Hematopoietic multipotent progenitor cell treated with erythropoietin and hydrocortisone succinate and interleukin-3 and kit ligand, for 8 days (in vitro differentiated cells): ENCODE data around the gene LTA4H.
"Not testable (repeated sequence)": the region's sequence is repeated elsewhere in the genome, so short reads cannot be mapped to it uniquely, and the experiment has no call there.

Experiments used
- DNase-seq: peaks from one replicate; pipeline ENCODE4 v3.0.0-alpha.2; 2015

The LTA4H gene

DNA sequence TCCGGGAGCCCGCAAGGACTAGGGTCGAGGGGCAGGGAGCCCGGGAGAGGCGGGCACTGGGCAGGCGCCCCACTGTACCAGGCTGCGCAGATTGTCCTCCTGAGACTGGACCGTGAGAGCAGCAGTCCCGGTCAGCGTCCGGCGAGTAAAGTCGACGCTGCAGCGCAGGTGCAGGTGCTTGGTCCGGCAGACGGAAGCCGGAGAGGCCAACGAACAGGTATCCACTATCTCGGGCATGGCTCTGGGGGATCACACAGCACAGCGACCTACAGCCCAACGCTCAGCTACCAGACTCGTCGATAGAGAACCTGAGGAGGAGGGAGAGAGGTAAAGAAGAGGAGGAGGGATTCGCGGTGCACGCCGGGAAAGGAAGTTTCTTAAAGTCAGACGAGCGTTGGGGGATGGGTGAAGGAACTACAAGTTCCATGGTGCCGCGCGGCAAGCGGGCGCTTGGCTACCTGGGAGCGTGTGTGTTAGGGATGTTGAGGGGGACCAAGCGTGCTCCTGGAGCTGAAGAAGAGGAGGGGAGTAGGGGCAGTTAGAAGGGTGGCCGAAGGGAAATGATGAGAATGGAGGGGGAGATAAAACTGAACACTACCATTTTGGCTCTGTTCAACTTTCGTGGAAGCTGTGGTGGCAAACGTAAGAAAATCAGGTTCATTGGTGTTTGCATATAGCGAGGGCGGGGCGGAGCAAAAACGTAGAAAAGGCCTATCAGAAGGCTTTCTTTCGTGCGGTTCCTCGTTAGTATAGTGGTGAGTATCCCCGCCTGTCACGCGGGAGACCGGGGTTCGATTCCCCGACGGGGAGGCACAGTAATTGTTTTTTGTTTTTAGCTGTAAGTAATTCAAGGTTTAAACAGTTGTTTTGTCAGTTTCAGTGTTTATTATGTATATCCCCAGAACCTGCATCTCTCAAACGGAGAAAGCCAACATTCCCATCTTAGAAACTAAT is at the start of gene LTA4H:
Gene LTA4H, minus strand, starts transcription at position 305 of the 954 bp plus-strand sequence. Its CDS starts 68 bp downstream, at position 237.
- peak; percentile 99 for DNase-seq

DNA sequence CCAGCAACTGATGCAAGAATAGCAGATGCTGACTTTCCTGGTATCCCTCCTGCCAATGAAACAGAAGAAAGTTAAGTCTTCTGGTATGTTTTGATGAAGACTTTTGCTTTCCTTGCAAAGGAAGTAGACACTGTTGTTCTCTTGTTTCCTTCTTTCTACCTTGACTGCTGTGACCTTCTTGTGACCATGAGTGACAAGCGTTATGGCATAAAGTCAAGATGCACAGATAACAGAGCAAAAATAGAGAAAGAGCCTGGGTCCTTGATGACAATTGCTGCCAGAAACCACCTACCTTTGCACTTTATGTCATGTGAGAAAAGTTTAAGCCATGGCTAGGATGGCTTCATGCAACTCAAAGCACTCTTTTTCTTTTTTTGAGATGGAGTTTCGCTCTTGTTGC is 49.2 kb upstream of the LTA4H start:
- no peak for DNase-seq

DNA sequence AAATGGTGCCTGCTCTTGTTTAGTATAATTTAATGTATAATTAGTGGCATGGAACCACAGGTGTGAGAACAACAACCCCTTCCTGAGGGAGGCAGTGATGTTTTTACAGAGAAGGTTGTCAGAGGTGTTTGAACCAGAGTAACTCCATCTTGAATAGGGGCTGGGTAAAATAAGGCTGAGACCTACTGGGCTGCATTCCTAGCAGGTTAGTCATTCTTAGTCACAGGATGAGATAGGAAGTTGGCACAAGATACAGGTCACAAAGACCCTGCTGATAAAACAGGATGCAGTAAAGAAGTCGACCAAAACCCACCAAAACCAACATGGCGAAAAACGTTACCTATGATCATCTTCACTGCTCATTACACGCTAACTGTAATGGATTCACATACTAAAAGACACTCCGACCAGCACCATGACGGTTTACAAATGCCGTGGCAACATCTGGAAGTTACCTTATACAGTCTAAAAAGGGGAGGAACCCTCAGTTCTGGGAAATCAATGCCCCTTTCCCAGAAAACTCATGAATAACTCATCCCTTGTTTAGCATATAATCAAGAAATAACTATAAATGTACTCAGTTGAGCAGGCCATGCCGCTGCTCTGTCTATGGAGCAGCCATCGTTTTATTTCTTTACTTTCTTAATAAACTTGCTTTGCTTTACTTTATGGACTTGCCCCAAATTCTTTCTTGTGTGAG is 47.8 kb upstream of the LTA4H start:
- no peak for DNase-seq

DNA sequence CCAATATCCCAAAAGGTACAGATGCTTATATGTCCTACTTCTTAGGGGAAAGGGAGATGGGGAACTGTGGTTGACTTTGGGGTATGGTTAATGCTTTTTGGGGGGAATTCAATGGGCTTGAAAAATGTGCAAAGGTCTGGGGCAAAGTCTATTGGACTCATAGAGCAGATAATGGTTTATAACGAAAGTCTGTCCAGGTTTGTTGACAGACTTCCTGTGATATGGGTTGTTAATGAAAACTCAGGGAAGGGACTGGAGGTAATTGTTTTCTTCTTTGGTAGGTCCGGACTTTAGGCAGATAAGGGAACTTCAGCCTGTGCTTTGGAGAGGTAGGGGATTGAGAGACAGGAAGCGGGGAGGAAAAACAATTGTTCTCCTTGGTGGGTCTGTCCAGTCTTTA is 46.2 kb upstream of the LTA4H start:
- no peak for DNase-seq

DNA sequence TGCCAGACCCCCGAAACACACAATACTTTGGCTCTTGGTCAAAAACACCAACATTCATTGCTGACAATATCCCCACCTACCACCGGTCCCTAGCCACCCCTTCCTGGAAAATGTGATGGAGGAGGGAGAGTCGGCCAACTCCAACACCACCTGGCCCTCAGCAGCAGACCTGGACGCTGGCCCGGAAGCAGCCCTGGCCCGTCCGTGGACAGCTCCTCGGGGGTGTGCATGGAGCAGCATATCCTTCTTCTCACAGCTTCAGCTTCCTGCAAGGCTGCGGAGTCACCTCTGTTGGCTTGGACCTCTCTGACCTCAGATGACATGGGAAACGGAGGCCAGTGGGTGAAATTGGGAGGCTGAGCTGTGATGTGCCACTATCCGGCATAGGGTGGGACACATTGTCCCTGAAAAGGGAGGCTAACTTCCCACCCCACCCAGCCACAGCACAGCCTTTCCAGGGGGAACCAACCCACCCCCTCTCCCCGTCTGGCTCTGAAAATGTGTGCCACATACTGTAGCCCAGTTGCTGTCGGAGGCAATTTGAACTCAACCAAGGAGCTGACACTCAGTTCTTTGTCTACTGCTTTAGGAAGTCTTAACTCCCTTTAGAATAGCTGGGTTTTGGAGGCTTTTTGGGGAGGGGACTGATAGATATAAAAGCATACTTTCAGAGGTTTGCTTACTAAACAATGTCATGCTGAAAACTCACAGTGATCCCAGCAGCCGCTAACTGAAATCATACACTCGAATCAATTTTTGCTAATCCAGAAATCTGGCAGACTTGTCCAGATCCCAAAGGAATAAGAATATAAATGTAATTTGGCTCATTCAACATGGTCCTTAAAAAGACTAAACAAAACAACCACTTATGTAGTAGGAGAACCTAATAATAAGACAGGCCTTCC is 43.1 kb upstream of the LTA4H start:
- no peak for DNase-seq

DNA sequence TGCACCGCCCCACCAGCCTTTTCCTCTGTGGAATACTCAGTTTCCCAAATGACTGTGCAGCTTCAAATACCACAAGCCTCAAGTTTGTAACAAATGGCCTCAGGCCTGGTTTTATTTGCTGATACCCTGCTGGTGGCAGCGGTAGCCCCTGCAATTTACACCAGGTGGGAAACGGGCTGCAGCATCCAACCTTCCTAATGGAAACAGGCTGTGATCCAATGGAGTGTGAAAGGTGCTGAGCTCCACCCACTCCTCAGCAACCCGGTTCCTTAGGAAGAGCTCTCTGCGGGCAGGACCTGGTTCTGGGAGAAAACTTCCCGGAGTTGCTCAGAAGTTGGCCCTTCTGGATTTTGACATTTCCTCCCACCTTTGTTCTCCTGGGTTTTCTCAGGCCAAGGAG is 41.7 kb upstream of the LTA4H start:
- DNase-seq: no peak

DNA sequence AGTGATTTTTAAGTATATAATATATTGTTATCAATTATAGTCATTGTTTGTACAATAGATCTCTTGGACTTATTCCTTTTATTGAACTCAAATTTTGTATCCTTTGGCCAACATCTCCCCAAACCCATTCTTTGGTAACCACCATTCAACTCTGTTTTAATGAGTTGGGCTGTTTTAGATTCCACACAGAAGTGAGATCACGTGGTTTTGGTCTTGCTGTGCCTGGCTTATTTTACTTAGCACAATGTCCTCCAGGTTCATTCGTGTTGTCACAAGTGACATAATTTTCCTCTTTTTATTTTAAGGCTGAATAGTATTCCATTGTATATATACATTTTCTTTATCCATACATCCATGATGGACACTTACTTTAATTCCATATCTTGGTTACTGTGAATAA is 40.2 kb upstream of the LTA4H start:
- no peak for DNase-seq

DNA sequence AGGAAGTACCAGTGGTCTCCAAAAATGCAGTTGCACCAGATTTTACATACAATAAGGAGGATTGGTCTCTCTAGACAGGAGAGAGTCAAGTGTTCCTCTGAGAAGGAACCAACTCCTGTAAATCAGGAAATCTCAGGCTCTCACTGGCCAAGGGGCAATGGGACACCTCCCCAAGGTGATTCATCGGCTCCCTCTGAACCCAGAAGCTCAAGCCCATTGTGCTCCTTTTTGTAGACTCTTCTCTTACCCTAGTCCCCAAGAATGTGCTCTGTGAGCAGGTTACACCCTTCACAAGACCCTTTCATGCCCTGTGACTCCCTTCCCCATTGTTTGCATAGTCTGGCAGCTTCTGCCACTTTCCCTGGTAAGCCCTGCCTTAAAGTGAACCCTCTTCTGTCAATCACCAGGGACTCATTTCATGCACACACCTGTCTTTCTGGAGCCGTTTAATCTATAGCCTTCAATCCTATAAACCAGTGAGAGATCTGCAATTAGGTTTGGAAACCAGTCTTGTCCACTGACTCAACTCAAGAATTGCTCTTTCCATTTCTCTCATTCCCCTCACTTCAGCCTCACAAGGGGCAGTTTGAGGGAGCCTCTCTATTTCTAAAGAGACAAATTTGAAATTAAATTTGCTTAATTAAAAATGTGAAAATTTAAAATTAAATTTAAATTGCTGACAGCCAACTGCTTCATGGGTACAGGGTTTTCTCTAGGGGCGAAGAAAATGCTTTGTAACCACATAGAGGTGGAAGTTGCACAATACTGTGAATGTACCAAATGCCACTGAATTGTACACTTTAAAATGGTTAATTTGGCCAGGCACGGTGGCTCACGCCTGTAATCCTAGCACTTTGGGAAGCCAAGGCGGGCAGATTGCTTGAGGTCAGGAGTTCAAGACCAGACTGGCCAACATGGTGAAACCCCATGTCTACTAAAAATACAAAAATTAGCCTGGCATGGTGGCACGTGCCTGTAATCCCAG is 38.3 kb upstream of the LTA4H start:
- no peak for DNase-seq

DNA sequence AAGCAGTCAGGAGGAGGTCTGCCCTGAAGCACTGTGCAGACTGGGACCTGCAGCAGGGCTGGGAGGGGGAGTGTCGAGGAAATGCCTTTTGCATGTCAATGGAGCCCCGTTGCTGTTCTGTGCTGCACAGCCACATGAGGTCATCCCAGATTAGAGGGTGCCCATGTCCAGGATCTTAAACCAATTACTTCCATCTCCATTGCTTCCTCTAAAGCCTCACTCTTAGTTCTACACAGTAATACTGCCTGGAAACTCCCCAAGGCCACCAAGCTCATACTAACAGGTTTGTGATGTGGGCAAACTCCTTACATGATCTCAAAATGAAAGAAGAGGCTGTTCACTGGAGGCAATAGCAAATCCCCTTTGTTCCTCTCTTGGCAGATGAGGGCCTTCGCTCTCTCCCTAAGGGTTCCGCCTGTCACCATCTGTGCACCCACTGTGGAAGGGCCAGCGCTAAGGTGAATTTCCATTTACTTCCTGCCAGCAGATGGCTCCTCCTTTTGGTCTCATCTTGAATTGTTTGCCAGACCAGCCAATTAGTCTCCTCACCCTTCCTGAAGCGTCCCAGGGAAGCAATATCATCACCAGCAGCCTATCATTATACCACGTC is 35.4 kb upstream of the LTA4H start:
- DNase-seq: no peak

DNA sequence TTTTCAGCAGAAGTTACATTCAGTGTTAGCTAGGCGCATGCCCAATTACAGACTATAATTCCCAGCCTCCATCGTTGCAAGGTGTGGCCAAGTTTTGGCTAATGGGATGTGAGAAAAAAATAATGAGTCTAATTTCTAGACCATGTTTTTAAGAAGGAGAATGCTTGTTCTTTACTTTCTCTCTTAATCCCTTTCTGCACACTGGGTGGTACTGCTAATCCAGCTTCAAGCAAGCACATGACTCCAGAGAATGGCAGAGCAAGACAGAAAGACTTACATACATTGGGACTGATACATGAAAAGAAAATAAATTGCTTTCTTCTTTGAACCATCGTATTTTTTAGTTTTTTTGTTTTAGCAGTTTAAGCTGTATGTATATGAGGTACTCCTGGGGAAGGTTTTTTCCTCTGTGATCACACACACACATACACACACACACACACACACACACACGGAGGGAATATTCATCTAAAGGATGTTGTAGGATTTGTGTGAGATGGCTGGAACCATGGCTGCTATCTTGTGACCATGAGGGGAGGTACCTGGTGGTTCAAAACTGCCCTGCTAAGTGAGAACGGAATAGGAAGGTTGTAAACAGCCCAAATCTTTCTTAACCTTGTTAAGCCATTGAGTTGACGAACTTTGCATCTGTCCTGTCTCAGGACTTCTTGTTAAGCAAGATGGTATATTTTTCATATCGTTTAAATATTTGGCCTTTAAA is 34.3 kb upstream of the LTA4H start:
- DNase-seq: no peak

DNA sequence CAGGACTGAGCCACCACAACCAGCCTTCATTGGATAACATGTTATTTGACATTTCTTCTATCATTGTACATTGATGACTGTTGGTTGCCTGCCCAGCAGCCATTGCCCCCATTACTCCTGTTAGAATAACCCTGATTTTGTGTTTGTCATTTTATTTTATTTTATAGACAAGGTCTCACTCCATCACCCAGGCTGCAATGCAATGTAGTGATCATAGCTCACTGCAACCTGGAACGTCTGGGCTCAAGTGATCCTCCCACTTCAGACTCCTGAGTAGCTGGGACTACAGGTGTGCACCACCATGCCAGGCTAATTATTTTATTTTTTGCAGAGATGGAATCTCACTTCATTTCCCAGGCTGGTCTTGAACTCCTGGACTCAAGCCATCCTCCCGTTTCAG is 33.2 kb upstream of the LTA4H start:
- no peak for DNase-seq

DNA sequence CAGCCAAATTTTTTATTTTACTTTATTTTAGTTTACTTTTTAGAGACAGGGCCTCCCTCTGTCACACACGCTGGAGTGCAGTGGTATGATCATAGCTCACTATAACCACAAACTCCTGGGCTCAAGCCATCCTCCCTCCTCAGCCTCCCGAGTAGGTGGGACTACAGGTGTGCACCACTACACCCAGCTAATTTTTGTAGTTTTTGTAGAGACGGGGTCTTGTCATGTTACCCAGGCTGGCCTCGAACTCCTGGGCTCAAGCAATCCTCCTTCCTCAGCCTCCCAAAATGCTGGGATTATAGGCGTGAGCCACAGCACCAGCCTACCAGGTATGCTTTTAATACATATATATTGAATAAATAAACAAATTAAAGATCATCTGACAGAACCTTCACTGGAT is 32.7 kb upstream of the LTA4H start:
- no peak for DNase-seq

DNA sequence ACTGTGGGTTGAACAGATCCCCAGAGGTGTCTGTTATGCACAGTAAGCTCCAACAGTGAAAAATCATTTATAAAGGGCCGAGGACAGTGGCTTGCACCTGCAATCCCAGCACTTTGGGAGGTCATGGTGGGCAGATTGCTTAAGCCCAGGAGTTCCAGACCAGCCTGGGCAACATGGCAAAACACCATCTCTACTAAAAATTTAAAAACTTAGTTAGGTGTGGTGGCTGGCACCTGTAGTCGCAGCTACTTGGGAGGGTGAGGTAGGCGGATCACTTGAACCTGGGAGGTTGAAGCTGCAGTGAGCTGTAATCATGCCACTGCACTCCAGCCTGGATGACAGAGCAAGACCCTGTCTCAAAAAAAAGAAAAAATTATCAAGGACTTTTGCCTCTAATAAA is 30.4 kb upstream of the LTA4H start:
- DNase-seq: not testable (repeated sequence)

DNA sequence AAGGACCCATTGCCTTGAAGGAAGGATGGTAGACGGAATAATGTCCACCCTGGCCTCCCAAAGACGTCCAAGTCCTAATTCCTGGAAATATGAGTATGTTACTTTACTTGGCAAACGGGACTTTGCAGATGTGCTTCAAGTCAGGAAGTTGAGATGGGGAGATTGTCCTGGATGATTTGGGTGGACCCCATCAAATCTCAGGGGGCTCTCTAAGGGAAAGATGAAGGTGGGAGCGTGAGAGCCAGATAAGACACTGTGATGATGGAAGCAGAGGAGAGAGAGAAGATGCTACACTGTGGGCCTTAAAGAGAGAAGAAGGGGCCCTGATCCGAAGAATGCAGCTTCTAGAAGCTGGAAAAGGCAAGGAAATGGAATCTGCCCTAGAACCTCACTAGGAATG is 29.6 kb upstream of the LTA4H start:
- no peak for DNase-seq

DNA sequence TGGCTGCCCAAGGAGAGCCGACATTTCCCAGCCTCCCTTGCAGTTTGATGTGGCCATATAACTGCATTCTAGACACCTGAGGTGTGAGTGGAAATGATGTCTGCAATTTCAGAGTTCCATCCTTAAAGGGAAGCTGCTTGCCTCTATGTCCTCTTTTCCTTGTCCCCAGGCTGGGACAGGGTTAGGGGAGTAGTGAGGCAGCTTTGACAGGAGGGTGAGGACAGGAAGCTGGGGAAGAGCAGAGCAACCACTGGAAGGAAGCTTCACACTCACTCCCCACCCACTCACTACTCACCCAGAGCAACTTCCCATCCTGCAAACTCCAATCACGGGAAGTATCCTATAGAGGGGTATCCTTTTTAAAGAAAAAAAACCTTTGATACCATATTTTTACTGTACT is 28.9 kb upstream of the LTA4H start:
- DNase-seq: no peak

DNA sequence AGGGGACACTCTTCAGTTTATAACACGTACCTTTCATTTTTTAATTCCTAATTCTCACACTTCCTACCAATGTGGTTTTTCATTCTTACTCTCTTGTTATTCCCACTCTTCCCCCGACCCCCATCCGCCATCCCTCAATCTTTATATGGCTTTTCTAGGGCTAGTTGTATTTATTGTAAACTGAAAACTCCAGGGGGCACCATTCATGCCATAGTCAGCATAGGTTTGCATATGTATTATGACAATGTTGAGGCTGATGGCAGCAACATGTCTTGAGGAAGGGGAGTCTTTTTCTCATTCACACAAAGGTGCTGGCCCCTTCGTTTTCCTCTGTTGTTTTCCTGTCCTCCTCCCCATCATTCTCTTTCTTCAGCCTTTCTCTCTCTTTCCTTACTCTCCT is 27.7 kb upstream of the LTA4H start:
- DNase-seq: peak; percentile 38

DNA sequence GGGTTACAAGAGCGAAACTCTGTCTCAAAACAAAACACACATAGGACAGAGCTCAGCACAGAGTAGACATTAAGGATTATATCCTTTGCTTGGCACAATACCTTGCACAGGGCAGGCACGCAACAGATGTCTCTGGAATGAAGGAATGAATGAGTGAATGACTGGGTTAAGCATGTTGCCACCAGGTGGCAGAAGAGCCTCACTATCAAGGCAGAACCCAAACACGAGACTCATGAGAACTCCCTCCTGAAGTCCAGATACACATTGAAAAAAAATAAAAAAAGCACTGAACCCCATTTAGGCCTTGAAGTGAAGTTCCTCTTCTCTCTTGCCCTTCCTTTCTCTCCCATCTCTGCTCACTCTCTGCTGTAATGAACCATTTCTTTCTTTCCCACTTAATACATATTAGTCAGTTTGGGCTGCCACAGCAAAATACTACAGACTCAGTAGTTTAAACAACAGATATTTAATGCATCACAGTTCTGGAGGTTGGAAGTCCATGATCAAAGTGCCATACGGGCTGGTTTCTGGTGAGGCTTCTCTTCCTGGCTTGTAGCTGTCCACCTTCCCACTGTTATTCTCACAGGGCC is 26.6 kb upstream of the LTA4H start:
- DNase-seq: peak; percentile 86

DNA sequence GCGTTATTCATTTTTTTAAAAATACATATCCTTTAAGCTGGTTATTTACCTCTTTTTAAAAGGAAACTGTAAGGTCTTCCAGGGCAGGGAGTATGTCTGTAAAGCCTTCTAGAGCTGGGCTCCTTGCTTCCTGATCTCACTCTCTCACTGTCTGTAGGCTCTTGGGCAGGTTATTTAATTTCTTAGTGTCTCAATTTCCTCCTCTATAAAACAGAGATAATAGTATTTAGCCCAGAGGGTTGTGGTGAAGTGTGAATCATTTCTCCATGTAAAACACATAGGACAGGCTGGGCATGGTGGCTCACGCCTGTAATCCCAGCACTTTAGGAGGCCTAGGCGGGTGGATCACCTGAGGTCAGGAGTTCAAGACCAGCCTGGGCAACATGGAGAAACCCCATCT is 25.9 kb upstream of the LTA4H start:
- DNase-seq: no peak

DNA sequence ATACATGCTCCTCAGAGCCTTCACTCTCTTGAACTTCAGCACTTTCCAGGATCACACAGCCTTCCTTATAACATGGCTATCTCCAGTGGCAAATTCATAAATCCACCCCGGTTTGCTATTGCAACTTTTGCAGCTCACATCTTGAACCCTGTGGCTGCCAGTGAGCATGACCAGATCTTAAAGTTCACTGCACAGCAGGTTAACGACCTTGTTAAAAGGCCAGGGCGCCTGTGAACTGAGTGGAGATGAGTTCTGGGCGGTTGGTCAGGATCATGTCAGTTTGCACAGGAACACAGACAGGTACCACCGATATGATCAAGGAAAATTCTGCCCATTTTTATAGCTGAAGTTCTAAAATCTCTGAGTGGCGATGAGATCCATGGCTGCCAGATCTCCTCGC is 24.7 kb upstream of the LTA4H start:
- DNase-seq: no peak

DNA sequence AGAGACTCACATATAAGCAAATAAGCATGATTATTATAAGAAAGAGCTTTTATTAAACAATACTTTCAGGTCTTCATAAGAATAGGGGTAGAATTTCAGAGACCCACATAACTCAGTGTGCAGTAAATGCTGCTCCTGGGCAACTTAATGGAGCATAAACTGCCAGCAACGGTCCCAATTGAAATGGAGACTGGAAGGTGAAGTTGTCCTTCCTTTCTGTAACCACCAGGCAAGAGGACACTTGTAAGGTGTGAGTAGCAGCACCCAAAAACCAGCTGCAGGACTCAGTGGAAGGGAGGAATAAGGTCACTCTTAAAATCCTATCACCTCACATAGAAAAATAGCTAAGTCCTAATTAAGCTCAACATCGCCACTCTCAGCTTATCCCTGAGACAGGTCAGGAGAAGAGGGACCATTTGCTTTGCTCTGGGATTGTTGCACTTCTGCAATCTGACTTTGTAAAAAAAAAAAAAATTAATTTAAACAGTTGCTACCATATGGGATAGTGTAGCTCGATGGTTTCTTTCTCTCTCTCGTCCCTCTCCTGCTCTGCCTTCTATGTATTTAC is 22.7 kb upstream of the LTA4H start:
- DNase-seq: no peak
